A549 (cell line): ENCODE measurements around the gene ETS2. TPM values are rescaled to one million over a fixed set of nuclear protein-coding genes. Genes with fewer than 3 reads are reported as not detected.

Experiments used
- ATAC-seq, 2 experiments: fragments of 200-7000 bp in 1 of 2; fragments of >200 bp in 1 of 2; cut with Nextera tagmentation in 1 of 2; cut with Tn5 transposase in 1 of 2; 3 replicates each; pipeline versions ENCODE4 v1.8.0 to v1.9.1; 2018 to 2020; ENCODE audit warnings: mild to moderate bottlenecking in 1 of 2, moderate library complexity in 1 of 2
- CTCF ChIA-PET: fragments of 300-600 bp; sonication (Branson Sonifier 250); formaldehyde crosslinking; extraction: SDS; loops from one replicate; lab custom pipeline; 2021; ENCODE audit warnings: antibody characterized with exemption, inconsistent platforms; lab: Yijun Ruan, JAX
- POLR2A ChIA-PET: fragments of 350-600 bp; formaldehyde crosslinking; extraction: SDS; loops from one replicate; lab custom pipeline; 2021; ENCODE audit warnings: antibody characterized with exemption, inconsistent platforms; lab: Yijun Ruan, JAX
- DNase-seq, 2 experiments: peaks; one replicate each; pipeline versions ENCODE4 v3.0.0 to v3.0.0-alpha.2; 2011 to 2016; ENCODE audit warnings: low read depth in 1 of 2, low spot score in 1 of 2
- FAIRE-seq: peaks from 2 replicates; lab custom pipeline; 2011; peaks lifted over from hg19 to GRCh38; lab: Jason Lieb, UNC
- H3K27ac ChIP-seq, 2 experiments: fragments of >200 bp; sonication (Bioruptor Twin); formaldehyde crosslinking; 3 replicates each; pipeline ENCODE4 v1.5.1; 2016 to 2017
- H3K4me1 ChIP-seq: fragments of >200 bp; sonication (Bioruptor Twin); formaldehyde crosslinking; 3 replicates; pipeline ENCODE4 v1.6.1; 2016
- H3K4me2 ChIP-seq: fragments of >200 bp; sonication (Bioruptor Twin); formaldehyde crosslinking; 3 replicates; pipeline ENCODE4 v1.6.1; 2016
- H3K4me3 ChIP-seq: fragments of >200 bp; sonication (Bioruptor Twin); formaldehyde crosslinking; 3 replicates; pipeline ENCODE4 v1.5.1; 2016
- H3K9me3 ChIP-seq: fragments of >200 bp; sonication (Bioruptor Twin); formaldehyde crosslinking; 3 replicates; pipeline ENCODE4 v1.6.1; 2016
- ATOH8 ChIP-seq: fragments of 250-450 bp; sonication (Bioruptor Pico); IDR thresholded peaks from 2 replicates; pipeline ENCODE4 v1.5.0; 2020; ENCODE audit warnings: low read depth, mild to moderate bottlenecking, moderate library complexity
- BHLHE40 ChIP-seq: IDR thresholded peaks from 2 replicates; pipeline ENCODE4 v1.6.1; 2012; ENCODE audit warnings: low read depth, low read length, inconsistent platforms
- CEBPB ChIP-seq, 2 experiments: fragments of >200 bp in 1 of 2; sonication (Bioruptor Twin) in 1 of 2; formaldehyde crosslinking in 1 of 2; IDR thresholded peaks; 2 replicates each; pipeline ENCODE4 v1.6.1; 2012 to 2016
- EHF ChIP-seq: fragments of 250-450 bp; sonication (Bioruptor Pico); IDR thresholded peaks from 2 replicates; pipeline ENCODE4 v1.5.0; 2020; ENCODE audit warnings: mild to moderate bottlenecking
- FOSB ChIP-seq: fragments of 250-450 bp; sonication (Bioruptor Pico); IDR thresholded peaks from 2 replicates; pipeline ENCODE4 v1.5.0; 2020; ENCODE audit warnings: mild to moderate bottlenecking, moderate library complexity
- FOSL2 ChIP-seq, 2 experiments: fragments of 450-650 bp in 1 of 2; fragments of >200 bp in 1 of 2; sonication (Bioruptor Twin) in 1 of 2; formaldehyde crosslinking; IDR thresholded peaks; 2 replicates each; pipeline versions ENCODE4 v1.5.0 to v1.6.1; 2016 to 2020; ENCODE audit warnings: mild to moderate bottlenecking in 1 of 2, moderate library complexity in 1 of 2
- GATA3 ChIP-seq: IDR thresholded peaks from 2 replicates; pipeline ENCODE4 v1.6.1; 2012; ENCODE audit warnings: borderline replicate concordance
- HEYL ChIP-seq: fragments of 250-450 bp; sonication (Bioruptor Pico); IDR thresholded peaks from 2 replicates; pipeline ENCODE4 v1.8.0; 2021; ENCODE audit warnings: mild to moderate bottlenecking, moderate library complexity
- HMGXB4 ChIP-seq: fragments of 250-450 bp; sonication (Bioruptor Pico); IDR thresholded peaks from 2 replicates; pipeline ENCODE4 v1.5.0; 2021; ENCODE audit warnings: mild to moderate bottlenecking, moderate library complexity, borderline replicate concordance
- HOXB13 ChIP-seq: fragments of 250-450 bp; sonication (Bioruptor Pico); IDR thresholded peaks from 2 replicates; pipeline ENCODE4 v1.5.0; 2020; ENCODE audit warnings: low read depth, mild to moderate bottlenecking, moderate library complexity
- HOXB5 ChIP-seq: fragments of 250-450 bp; sonication (Bioruptor Pico); IDR thresholded peaks from 2 replicates; pipeline ENCODE4 v1.5.0; 2020; ENCODE audit warnings: mild to moderate bottlenecking, moderate library complexity
- JUNB ChIP-seq: fragments of >200 bp; sonication (Bioruptor Twin); formaldehyde crosslinking; IDR thresholded peaks from 2 replicates; pipeline ENCODE4 v1.6.1; 2016
- MAX ChIP-seq: IDR thresholded peaks from 2 replicates; pipeline ENCODE4 v1.6.1; 2012
- NR3C1 ChIP-seq: fragments of >200 bp; sonication (Bioruptor Twin); formaldehyde crosslinking; IDR thresholded peaks from 3 replicates; pipeline ENCODE4 v1.6.1; 2017
- POLR2AphosphoS2 ChIP-seq: conservative IDR thresholded peaks from 2 replicates; pipeline ENCODE4 v1.6.1; 2012; ENCODE audit warnings: low read length, improper control_type of control experiment, inconsistent platforms
- RAD21 ChIP-seq, 2 experiments: fragments of >200 bp in 1 of 2; sonication (Bioruptor Twin) in 1 of 2; formaldehyde crosslinking in 1 of 2; IDR thresholded peaks in 1 of 2; conservative IDR thresholded peaks in 1 of 2; 2 replicates in 1 of 2; 3 replicates in 1 of 2; pipeline ENCODE4 v1.6.1; 2012 to 2018; ENCODE audit warnings: inconsistent platforms in 1 of 2
- RNF2 ChIP-seq: fragments of 200-600 bp; sonication (generic); IDR thresholded peaks from 2 replicates; pipeline ENCODE4 v1.6.1; 2016; ENCODE audit warnings: low read depth, mild to moderate bottlenecking, antibody characterized with exemption, moderate library complexity, borderline replicate concordance
- SMC3 ChIP-seq: fragments of >200 bp; sonication (Bioruptor Twin); formaldehyde crosslinking; IDR thresholded peaks from 3 replicates; pipeline ENCODE4 v1.6.1; 2018; ENCODE audit warnings: inconsistent platforms
- TFCP2L1 ChIP-seq: fragments of 250-450 bp; sonication (Bioruptor Pico); IDR thresholded peaks from 2 replicates; pipeline ENCODE4 v1.5.0; 2021; ENCODE audit warnings: mild to moderate bottlenecking
- TP53 ChIP-seq: fragments of 250-450 bp; sonication (Bioruptor Pico); IDR thresholded peaks from 2 replicates; pipeline ENCODE4 v1.5.0; 2021; ENCODE audit warnings: mild to moderate bottlenecking, moderate library complexity
- ZC3H11A ChIP-seq: fragments of 450-650 bp; IDR thresholded peaks from 2 replicates; pipeline ENCODE4 v1.6.1; 2014; ENCODE audit warnings: antibody characterized with exemption, mild to moderate bottlenecking
- WGBS: methylation state at CpG from one replicate; pipeline ENCODE4 v1.1.6; 2017; ENCODE audit errors: missing lambda C conversion rate; 5-methylcytosine and 5-hydroxymethylcytosine counted together
- polyA plus RNA-seq, 4 experiments: library from polyadenylated mRNA; depleted of rRNA in 3 of 4; stranded (reverse); fragments of >200 nt; fragmentation: RNase III in 1 of 4; extraction: RNeasy Plus Mini Kit Qiagen cat#74134 plus additional on column Dnase treatment in 1 of 4; gene quantifications; 2 replicates in 3 of 4; 3 replicates in 1 of 4; pipeline ENCODE4 v1.2.3, GENCODE V29; 2011 to 2017
- TF ChIP-seq, protein P1 (sequence below): fragments of 450-650 bp; IDR thresholded peaks from 2 replicates; pipeline ENCODE4 v1.6.1; 2014; ENCODE audit warnings: antibody characterized with exemption
- TF ChIP-seq, protein P2 (sequence below): IDR thresholded peaks from 2 replicates; pipeline ENCODE4 v1.6.1; 2012
- TF ChIP-seq, protein P3 (sequence below): fragments of >200 bp; sonication (Bioruptor Twin); formaldehyde crosslinking; IDR thresholded peaks from 3 replicates; pipeline ENCODE4 v1.6.1; 2016

The ETS2 gene
- polyA plus RNA-seq, 2 of the 4 experiments (the other 2 are of a cell fraction): 41.6 to 45.5 TPM

DNA sequence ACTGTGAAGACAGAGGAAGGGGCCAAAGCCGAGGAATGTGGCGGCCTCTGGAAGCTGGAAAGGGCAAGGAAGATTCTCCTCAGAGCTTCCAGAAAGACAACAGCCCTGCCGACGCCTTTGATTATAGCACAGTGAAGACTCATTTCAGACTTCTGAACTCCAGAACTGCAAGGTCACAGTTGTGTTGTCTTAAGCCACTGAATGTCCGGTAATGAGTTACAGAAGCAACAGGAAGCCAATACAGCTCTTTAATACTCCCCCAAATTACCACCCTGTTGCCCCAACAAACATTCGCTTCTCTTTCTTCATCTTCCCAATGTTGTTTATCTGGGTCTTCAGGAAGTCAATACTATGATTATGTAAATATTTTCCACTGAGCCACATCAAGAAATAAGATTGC is 44.0 kb downstream of the ETS2 start:
- POLR2A ChIA-PET: interaction anchor here (0.6 kb wide), 1 partner anchor 18 kb away, joined by 3 read pairs; no protein-coding TSS in a partner anchor
- H3K4me1 ChIP-seq: peaks cover 29% of the 10 kb centered on the region
- no peak overlapping the region for H3K4me2 ChIP-seq
- H3K27ac ChIP-seq: no peak overlapping the region; a peak in 1 of 6 replicates
- WGBS: 88% methylated on average over 6 of the region's 6 CpGs
- DNase-seq (no peak), ATAC-seq (no peak), FAIRE-seq (no peak)
- H3K9me3 ChIP-seq: peaks cover 2% of the 10 kb centered on the region; the same call in 1 of the 3 replicates
- CTCF ChIA-PET: interaction anchor here (0.7 to 1.3 kb wide), 3 partner anchors 11 to 46 kb away, joined by 3 to 5 read pairs (median 5); no protein-coding TSS in a partner anchor
- TF ChIP-seq TP53 (CRISPR knock-in tag) (no peak), HMGXB4 (CRISPR knock-in tag) (no peak), HOXB5 (CRISPR knock-in tag) (no peak), POLR2AphosphoS2 (no peak), HOXB13 (CRISPR knock-in tag) (no peak), CEBPB (IDR thresholded peaks at IDR 0.05) (no peak), SMC3 (no peak)
- TF ChIP-seq, protein P1, sequence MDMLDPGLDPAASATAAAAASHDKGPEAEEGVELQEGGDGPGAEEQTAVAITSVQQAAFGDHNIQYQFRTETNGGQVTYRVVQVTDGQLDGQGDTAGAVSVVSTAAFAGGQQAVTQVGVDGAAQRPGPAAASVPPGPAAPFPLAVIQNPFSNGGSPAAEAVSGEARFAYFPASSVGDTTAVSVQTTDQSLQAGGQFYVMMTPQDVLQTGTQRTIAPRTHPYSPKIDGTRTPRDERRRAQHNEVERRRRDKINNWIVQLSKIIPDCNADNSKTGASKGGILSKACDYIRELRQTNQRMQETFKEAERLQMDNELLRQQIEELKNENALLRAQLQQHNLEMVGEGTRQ: no peak
- TF ChIP-seq, protein P2, sequence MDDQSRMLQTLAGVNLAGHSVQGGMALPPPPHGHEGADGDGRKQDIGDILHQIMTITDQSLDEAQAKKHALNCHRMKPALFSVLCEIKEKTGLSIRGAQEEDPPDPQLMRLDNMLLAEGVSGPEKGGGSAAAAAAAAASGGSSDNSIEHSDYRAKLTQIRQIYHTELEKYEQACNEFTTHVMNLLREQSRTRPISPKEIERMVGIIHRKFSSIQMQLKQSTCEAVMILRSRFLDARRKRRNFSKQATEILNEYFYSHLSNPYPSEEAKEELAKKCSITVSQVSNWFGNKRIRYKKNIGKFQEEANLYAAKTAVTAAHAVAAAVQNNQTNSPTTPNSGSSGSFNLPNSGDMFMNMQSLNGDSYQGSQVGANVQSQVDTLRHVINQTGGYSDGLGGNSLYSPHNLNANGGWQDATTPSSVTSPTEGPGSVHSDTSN: no peak
- TF ChIP-seq, all 56 proteins: peak for 0
- H3K4me3 ChIP-seq: no peak overlapping the region

- Histone ChIP-seq H3K4me1 (peaks cover 29% of the 10 kb centered on the region), H3K4me2 (no peak overlapping the region), H3K9me3 (peaks cover 2% of the 10 kb centered on the region; the same call in 1 of the 3 replicates), H3K27ac (peak overlapping the region; percentile 10 to 79; a peak in 3 of 6 replicates), H3K4me3 (no peak overlapping the region)
- no peak for ATAC-seq
- ChIA-PET CTCF (interaction anchor here (0.7 to 1.3 kb wide), 4 partner anchors 10 to 45 kb away, joined by 3 to 5 read pairs (median 4); no protein-coding TSS in a partner anchor), POLR2A (no interaction called here)
- FAIRE-seq: no peak
- 78% methylated on average over 6 of the region's 6 CpGs for WGBS
- no peak for TF ChIP-seq FOSB (CRISPR knock-in tag)
- no peak for TF ChIP-seq RAD21 (conservative IDR thresholded peaks at IDR 0.05 in 1 of 2, IDR thresholded peaks at IDR 0.05 in 1 of 2)
- TF ChIP-seq MAX: no peak
- no peak for TF ChIP-seq HOXB5 (CRISPR knock-in tag)
- no peak for TF ChIP-seq TP53 (CRISPR knock-in tag)
- no peak for TF ChIP-seq SMC3
- no peak for TF ChIP-seq TFCP2L1 (CRISPR knock-in tag)
- no peak for TF ChIP-seq EHF (CRISPR knock-in tag)
- TF ChIP-seq RNF2: no peak
- no peak for TF ChIP-seq POLR2AphosphoS2
- no peak for TF ChIP-seq ZC3H11A
- no peak for DNase-seq
Measured at GRCh38 chr21:38850277-38850951, 44.7 kb downstream of the ETS2 start.

- peak overlapping the region; percentile 71 to 79; a peak in 4 of 6 replicates for H3K27ac ChIP-seq
- ChIA-PET POLR2A (no interaction called here), CTCF (interaction anchor here (1.3 kb wide), 2 partner anchors 11 to 12 kb away, joined by 3 to 5 read pairs; no protein-coding TSS in a partner anchor)
- no peak overlapping the region for H3K4me2 ChIP-seq
- FAIRE-seq (no peak), DNase-seq (no peak), ATAC-seq (no peak)
- H3K9me3 ChIP-seq: peaks cover 2% of the 10 kb centered on the region; the same call in 1 of the 3 replicates
- H3K4me1 ChIP-seq: peaks cover 29% of the 10 kb centered on the region
- WGBS: 86% methylated on average over 1 of the region's 1 CpG
- H3K4me3 ChIP-seq: no peak overlapping the region
- TF ChIP-seq, protein P1: no peak
- TF ChIP-seq HOXB13 (CRISPR knock-in tag) (no peak), NR3C1 (no peak), TP53 (CRISPR knock-in tag) (no peak), GATA3 (no peak), ZC3H11A (no peak), POLR2AphosphoS2 (no peak), HEYL (CRISPR knock-in tag) (no peak), BHLHE40 (no peak), JUNB (no peak), ATOH8 (CRISPR knock-in tag) (no peak), FOSL2 (IDR thresholded peaks at IDR 0.05) (no peak), FOSL2 (CRISPR knock-in tag; IDR thresholded peaks at IDR 0.05) (no peak)
- TF ChIP-seq, protein P3, sequence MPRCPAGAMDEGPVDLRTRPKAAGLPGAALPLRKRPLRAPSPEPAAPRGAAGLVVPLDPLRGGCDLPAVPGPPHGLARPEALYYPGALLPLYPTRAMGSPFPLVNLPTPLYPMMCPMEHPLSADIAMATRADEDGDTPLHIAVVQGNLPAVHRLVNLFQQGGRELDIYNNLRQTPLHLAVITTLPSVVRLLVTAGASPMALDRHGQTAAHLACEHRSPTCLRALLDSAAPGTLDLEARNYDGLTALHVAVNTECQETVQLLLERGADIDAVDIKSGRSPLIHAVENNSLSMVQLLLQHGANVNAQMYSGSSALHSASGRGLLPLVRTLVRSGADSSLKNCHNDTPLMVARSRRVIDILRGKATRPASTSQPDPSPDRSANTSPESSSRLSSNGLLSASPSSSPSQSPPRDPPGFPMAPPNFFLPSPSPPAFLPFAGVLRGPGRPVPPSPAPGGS: no peak
Measured at GRCh38 chr21:38851101-38851500, 45.4 kb downstream of the ETS2 start.
